Prostate gland (tissue), 2 donors: ENCODE measurements around the gene RXRA.

Experiments used
- CTCF ChIP-seq, 4 experiments: fragments of 200-600 bp in 2 of 4; fragments of 450-650 bp in 2 of 4; sonication (generic) in 2 of 4; IDR thresholded peaks; 1 replicate in 3 of 4; 2 replicates in 1 of 4; pipeline ENCODE4 v1.5.1; 2016 to 2019; ENCODE audit warnings: antibody characterized with exemption in 4 of 4, mild to moderate bottlenecking in 2 of 4, moderate library complexity in 2 of 4
- POLR2A ChIP-seq: fragments of 450-650 bp; IDR thresholded peaks from one replicate; pipeline ENCODE4 v1.6.1; 2016; ENCODE audit warnings: antibody characterized with exemption, mild to moderate bottlenecking
- POLR2AphosphoS5 ChIP-seq: sonication (generic); formaldehyde crosslinking; IDR thresholded peaks from one replicate; pipeline ENCODE4 v1.6.1; 2017; ENCODE audit warnings: antibody characterized with exemption

GRCh38 chr9:134364391-134365114, 38.3 kb downstream of the RXRA start:
- TF ChIP-seq POLR2A (no peak), CTCF (IDR thresholded peaks at IDR 0.05) (peak in 1 of 4 experiments; percentile 11), POLR2AphosphoS5 (no peak)
